CD4-positive, CD25-positive, alpha-beta regulatory T cell (primary cell): ENCODE measurements around the gene SMC6. TPM values are rescaled to one million over a fixed set of nuclear protein-coding genes. Genes with fewer than 3 reads are reported as not detected.

ENCODE experiments used
- ATAC-seq, 2 donors: fragments of 150-1000 bp; cut with Tn5 transposase; one replicate each; pipeline ENCODE4 v1.10.0; 2021; ENCODE audit warnings: low read depth in 2 of 2, moderate number of reproducible peaks in 2 of 2, moderate library complexity in 1 of 2
- DNase-seq, 3 donors: peaks; one replicate each; pipeline versions ENCODE4 v3.0.0 to v3.0.0-alpha.2; 2012 to 2022; ENCODE audit warnings: mixed read lengths in 1 of 3
- H3K27ac ChIP-seq: one replicate; pipeline ENCODE4 v1.7.0; 2013; ENCODE audit warnings: mild to moderate bottlenecking, low read length; ENCODE audit not compliant: insufficient read depth, poor library complexity, severe bottlenecking
- H3K27me3 ChIP-seq: one replicate; pipeline ENCODE4 v1.7.0; 2013; ENCODE audit warnings: low read length; ENCODE audit not compliant: control insufficient read depth, insufficient read depth
- H3K36me3 ChIP-seq: one replicate; pipeline ENCODE4 v1.7.0; 2013; ENCODE audit warnings: mild to moderate bottlenecking, low read length, moderate library complexity; ENCODE audit not compliant: control insufficient read depth, insufficient read depth
- H3K4me1 ChIP-seq: 2 replicates; pipeline ENCODE4 v1.7.0; 2013; ENCODE audit warnings: mild to moderate bottlenecking, low read length; ENCODE audit not compliant: insufficient read depth, control insufficient read depth, poor library complexity, severe bottlenecking
- H3K4me3 ChIP-seq: one replicate; pipeline ENCODE4 v1.7.0; 2013; ENCODE audit warnings: low read depth, mild to moderate bottlenecking, low read length, moderate library complexity
- H3K9me3 ChIP-seq, 2 experiments: 1 replicate in 1 of 2; 2 replicates in 1 of 2; pipeline ENCODE4 v1.7.0; 2013; ENCODE audit warnings: low read length in 2 of 2, mild to moderate bottlenecking in 1 of 2, moderate library complexity in 1 of 2; ENCODE audit not compliant: control insufficient read depth in 2 of 2
- H3K27ac Mint-ChIP-seq, 3 donors: one replicate each; pipeline ENCODE4 v1.8.0; 2020 to 2022; ENCODE audit warnings: mild to moderate bottlenecking in 3 of 3, mixed read lengths in 3 of 3, moderate library complexity in 2 of 3
- H3K27me3 Mint-ChIP-seq: one replicate; pipeline ENCODE4 v1.8.0; 2022; ENCODE audit warnings: mild to moderate bottlenecking, mixed read lengths
- H3K36me3 Mint-ChIP-seq: one replicate; pipeline ENCODE4 v1.8.0; 2020; ENCODE audit warnings: mixed read lengths
- H3K4me1 Mint-ChIP-seq, 4 donors: one replicate each; pipeline ENCODE4 v1.8.0; 2020 to 2022; ENCODE audit warnings: mixed read lengths in 4 of 4, mild to moderate bottlenecking in 1 of 4
- H3K4me3 Mint-ChIP-seq, 4 donors: one replicate each; pipeline ENCODE4 v1.8.0; 2020 to 2022; ENCODE audit warnings: mild to moderate bottlenecking in 4 of 4, mixed read lengths in 4 of 4, moderate library complexity in 3 of 4
- H3K9me3 Mint-ChIP-seq, 7 donors: one replicate each; pipeline ENCODE4 v1.8.0; 2020 to 2022; ENCODE audit warnings: mixed read lengths in 7 of 7, mild to moderate bottlenecking in 3 of 7, moderate library complexity in 2 of 7
- polyA plus RNA-seq, 4 donors: library from polyadenylated mRNA; unstranded; fragments of 300-500 nt; fragmentation: Illumina TruSeq; gene quantifications; one replicate each; pipeline ENCODE4 v1.2.3, GENCODE V29; 2021
- total RNA-seq: library from RNA; stranded (reverse); gene quantifications from one replicate; pipeline ENCODE4 v1.2.3, GENCODE V29; 2022

SMC6 gene
- total and polyA plus RNA-seq, 5 donors from 2014 or later = 11.5 to 34.4 (median 22.8) TPM

DNA sequence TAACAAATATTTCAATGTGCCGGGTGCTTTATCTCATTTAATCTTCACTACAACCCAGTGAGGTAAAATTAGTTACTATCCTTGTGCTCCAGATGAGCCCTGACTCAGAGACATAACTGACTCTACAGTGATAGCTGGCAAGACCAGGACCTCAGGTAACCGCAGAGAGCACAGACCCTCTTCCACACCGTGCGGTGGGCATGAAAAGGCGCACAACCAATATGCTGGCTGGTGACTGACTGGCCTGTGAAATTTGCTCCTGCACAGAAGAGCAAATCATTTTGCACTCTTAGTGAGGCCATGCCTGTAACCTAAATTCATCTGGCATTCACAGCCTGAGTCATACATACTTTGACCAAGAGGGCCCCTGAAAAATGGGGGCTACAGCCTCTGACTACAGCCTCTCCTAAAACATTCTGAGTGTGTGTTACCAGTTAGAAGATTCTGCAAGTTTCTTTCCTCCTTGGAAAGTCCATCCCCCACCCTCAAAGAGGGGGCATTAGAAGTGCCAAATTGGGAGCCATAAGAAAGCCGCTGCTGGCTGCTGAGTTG, 40.3 kb upstream of the SMC6 start:
- peaks cover 51% of the 10 kb centered on the region for H3K27me3 Mint-ChIP-seq
- no peak for ATAC-seq

DNA sequence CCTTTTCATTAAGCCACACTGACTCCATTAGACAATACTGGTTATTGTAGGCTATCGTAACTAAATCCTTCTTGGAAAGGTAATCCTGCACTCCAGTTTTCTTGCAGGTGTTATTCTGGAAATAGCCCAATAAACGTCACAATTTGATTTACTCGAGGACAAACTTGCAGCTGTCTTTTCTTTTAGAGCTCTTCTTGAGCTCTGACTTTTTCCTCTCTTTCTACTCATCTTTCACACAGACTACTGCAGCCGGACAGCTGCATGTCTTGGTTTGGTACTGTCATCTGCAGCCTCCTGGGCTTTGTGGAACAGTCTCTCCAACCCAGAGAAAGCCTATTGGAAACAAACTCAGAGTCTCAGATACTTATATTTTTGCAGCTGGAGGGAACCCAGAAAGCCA, 39.7 kb upstream of the SMC6 start:
- Mint-ChIP-seq H3K9me3 (no peaks in the 10 kb centered on the region), H3K27ac (no peak overlapping the region), H3K4me3 (no peak overlapping the region), H3K36me3 (no peaks in the 10 kb centered on the region), H3K4me1 (peaks cover 0 to 6% (median 1%) of the 10 kb centered on the region in 4 donors), H3K27me3 (peaks cover 50% of the 10 kb centered on the region)
- Histone ChIP-seq H3K27me3 (peaks cover 17% of the 10 kb centered on the region), H3K4me3 (no peak overlapping the region), H3K4me1 (no peaks in the 10 kb centered on the region), H3K36me3 (no peaks in the 10 kb centered on the region), H3K27ac (no peak overlapping the region), H3K9me3 (no peaks in the 10 kb centered on the region)
- DNase-seq (no peak), ATAC-seq (no peak)

More for the DNA sequence above, 40.3 kb upstream of the SMC6 start:
- Histone ChIP-seq H3K9me3 (no peaks in the 10 kb centered on the region), H3K27ac (no peak overlapping the region), H3K27me3 (peaks cover 17% of the 10 kb centered on the region), H3K36me3 (no peaks in the 10 kb centered on the region), H3K4me1 (no peaks in the 10 kb centered on the region), H3K4me3 (no peak overlapping the region)
- no peak for DNase-seq
- Mint-ChIP-seq H3K9me3 (no peaks in the 10 kb centered on the region), H3K27ac (no peak overlapping the region), H3K36me3 (no peaks in the 10 kb centered on the region), H3K4me1 (peaks cover 0 to 6% (median 1%) of the 10 kb centered on the region in 4 donors), H3K4me3 (no peak overlapping the region)

GRCh38 chr2:17792515-17792914, 38.9 kb upstream of the SMC6 start:
- DNase-seq = no peak

DNA sequence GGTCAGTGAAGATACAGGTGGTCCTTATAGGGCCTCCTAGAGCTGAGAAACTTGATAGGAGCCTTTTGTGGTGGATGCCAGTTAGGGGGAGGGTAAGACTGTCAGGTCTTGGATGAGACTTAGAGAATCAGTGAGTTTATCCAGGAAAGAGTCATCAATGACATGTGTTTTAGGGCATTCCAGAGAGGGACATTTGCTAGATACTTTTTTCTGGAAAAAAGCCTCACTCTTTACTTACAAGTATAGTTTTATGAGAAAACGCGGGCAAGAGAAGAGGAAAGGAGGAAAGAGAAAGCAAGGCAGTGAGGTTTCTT, 38.2 kb upstream of the SMC6 start:
- H3K36me3 Mint-ChIP-seq = no peaks in the 10 kb centered on the region
- Histone ChIP-seq H3K4me3 (no peak overlapping the region), H3K4me1 (no peaks in the 10 kb centered on the region), H3K27ac (no peak overlapping the region), H3K27me3 (peaks cover 17% of the 10 kb centered on the region), H3K9me3 (no peaks in the 10 kb centered on the region), H3K36me3 (no peaks in the 10 kb centered on the region)
- H3K4me1 Mint-ChIP-seq = peaks cover 0 to 6% (median 1%) of the 10 kb centered on the region in 4 donors
- DNase-seq = no peak
- H3K27ac Mint-ChIP-seq = no peak overlapping the region
- H3K27me3 Mint-ChIP-seq = peaks cover 50% of the 10 kb centered on the region
- H3K9me3 Mint-ChIP-seq = no peaks in the 10 kb centered on the region
- ATAC-seq = no peak
- no peak overlapping the region for H3K4me3 Mint-ChIP-seq

More at GRCh38 chr2:17792515-17792914, 38.9 kb upstream of the SMC6 start:
- Mint-ChIP-seq H3K9me3 (no peaks in the 10 kb centered on the region), H3K27me3 (peaks cover 50% of the 10 kb centered on the region), H3K4me1 (peaks cover 0 to 6% (median 1%) of the 10 kb centered on the region in 4 donors), H3K27ac (no peak overlapping the region), H3K4me3 (no peak overlapping the region), H3K36me3 (no peaks in the 10 kb centered on the region)
- no peak overlapping the region for H3K27ac ChIP-seq
- no peaks in the 10 kb centered on the region for H3K9me3 ChIP-seq
- no peak for ATAC-seq
- H3K27me3 ChIP-seq = peaks cover 17% of the 10 kb centered on the region
- H3K4me3 ChIP-seq = no peak overlapping the region
- H3K4me1 ChIP-seq = no peaks in the 10 kb centered on the region
- H3K36me3 ChIP-seq = no peaks in the 10 kb centered on the region

DNA sequence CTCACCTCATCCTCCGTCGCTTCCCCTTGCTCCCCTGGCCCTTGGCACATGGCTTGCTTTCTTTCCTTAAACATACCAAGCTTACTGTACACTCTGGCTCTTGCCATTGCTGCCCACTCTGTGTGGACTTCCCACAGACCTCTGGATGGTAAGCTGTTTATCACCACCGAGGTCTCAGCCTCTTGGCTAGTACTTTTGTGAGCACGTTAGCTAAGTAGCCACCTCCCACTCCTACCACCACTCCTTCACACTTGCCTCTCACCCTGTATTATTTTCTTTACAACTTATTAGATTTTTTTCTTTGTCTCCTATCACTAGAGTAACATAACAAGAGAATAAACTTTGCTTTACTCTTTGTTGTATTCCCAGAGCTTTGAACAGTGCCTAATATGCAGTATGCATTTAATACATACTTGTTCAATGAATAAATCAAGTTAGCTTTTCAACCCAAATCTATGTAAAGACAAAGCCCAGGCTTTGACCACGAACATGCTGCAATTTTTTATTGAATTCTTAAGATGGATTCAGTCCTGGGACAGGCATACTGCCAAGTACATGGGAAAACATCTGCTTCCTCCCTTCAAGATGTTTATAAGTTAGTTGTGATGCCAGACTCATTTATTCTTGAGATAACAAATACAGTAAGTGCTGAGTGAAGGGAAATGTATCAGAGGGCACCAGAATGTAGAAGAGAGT, 37.7 kb upstream of the SMC6 start:
- no peak overlapping the region for H3K4me3 ChIP-seq
- H3K27ac Mint-ChIP-seq = no peak overlapping the region
- peaks cover 46% of the 10 kb centered on the region for H3K27me3 Mint-ChIP-seq

GRCh38 chr2:17790536-17790935, 36.9 kb upstream of the SMC6 start:
- no peak overlapping the region for H3K4me3 Mint-ChIP-seq

More for the DNA sequence above, 37.7 kb upstream of the SMC6 start:
- Histone ChIP-seq H3K27ac (no peak overlapping the region), H3K4me1 (no peaks in the 10 kb centered on the region), H3K27me3 (peaks cover 17% of the 10 kb centered on the region), H3K36me3 (no peaks in the 10 kb centered on the region), H3K9me3 (no peaks in the 10 kb centered on the region)
- DNase-seq (no peak), ATAC-seq (no peak)
- H3K36me3 Mint-ChIP-seq = no peaks in the 10 kb centered on the region
- H3K9me3 Mint-ChIP-seq = no peaks in the 10 kb centered on the region
- H3K4me3 Mint-ChIP-seq = no peak overlapping the region
- H3K4me1 Mint-ChIP-seq = peaks cover 0 to 6% (median 1%) of the 10 kb centered on the region in 4 donors

GRCh38 chr2:17788773-17789172, 35.2 kb upstream of the SMC6 start:
- Histone ChIP-seq H3K27me3 (peaks cover 12% of the 10 kb centered on the region), H3K36me3 (no peaks in the 10 kb centered on the region), H3K4me3 (no peak overlapping the region), H3K27ac (no peak overlapping the region), H3K4me1 (no peaks in the 10 kb centered on the region), H3K9me3 (no peaks in the 10 kb centered on the region)
- no peak overlapping the region for H3K27ac Mint-ChIP-seq
- DNase-seq (no peak), ATAC-seq (no peak)
- no peak overlapping the region for H3K4me3 Mint-ChIP-seq
- H3K9me3 Mint-ChIP-seq = peaks cover 0 to 2% (median 0%) of the 10 kb centered on the region in 7 donors
- peaks cover 0 to 6% (median 1%) of the 10 kb centered on the region in 4 donors for H3K4me1 Mint-ChIP-seq
- peaks cover 30% of the 10 kb centered on the region for H3K27me3 Mint-ChIP-seq
- H3K36me3 Mint-ChIP-seq = no peaks in the 10 kb centered on the region

More at GRCh38 chr2:17790536-17790935, 36.9 kb upstream of the SMC6 start:
- Mint-ChIP-seq H3K36me3 (no peaks in the 10 kb centered on the region), H3K27me3 (peaks cover 42% of the 10 kb centered on the region), H3K27ac (no peak overlapping the region), H3K9me3 (no peaks in the 10 kb centered on the region), H3K4me1 (peaks cover 0 to 6% (median 1%) of the 10 kb centered on the region in 4 donors)
- Histone ChIP-seq H3K9me3 (no peaks in the 10 kb centered on the region), H3K27me3 (peaks cover 17% of the 10 kb centered on the region), H3K4me1 (no peaks in the 10 kb centered on the region), H3K36me3 (no peaks in the 10 kb centered on the region), H3K4me3 (no peak overlapping the region), H3K27ac (no peak overlapping the region)
- ATAC-seq (no peak), DNase-seq (no peak)

DNA sequence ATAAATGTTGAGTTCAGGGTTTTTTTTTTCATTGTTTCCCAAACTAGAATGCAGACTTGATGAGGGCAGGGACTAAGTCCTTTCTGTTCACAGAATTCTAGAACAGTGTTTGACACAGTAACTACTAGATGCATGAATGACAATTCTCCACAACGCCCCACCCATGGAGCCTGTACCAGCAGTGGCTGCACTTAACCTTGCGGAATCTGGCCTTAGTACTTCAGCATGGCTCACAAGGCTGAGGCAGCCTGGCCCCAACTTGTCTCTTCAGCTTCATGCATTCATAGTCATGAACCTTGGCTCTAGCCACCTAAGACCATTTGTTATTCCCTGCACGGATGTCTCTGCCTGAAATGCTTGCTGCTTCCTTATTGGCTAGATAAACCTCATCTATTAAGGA, 33.1 kb upstream of the SMC6 start:
- H3K27ac ChIP-seq = no peak overlapping the region
- Mint-ChIP-seq H3K27ac (no peak overlapping the region), H3K9me3 (peaks cover 0 to 2% (median 0%) of the 10 kb centered on the region in 7 donors), H3K4me3 (no peak overlapping the region), H3K4me1 (peaks cover 0 to 5% (median 1%) of the 10 kb centered on the region in 4 donors), H3K27me3 (peaks cover 16% of the 10 kb centered on the region), H3K36me3 (peaks cover 7% of the 10 kb centered on the region)
- ATAC-seq = no peak
- H3K27me3 ChIP-seq = peaks cover 3% of the 10 kb centered on the region
- no peaks in the 10 kb centered on the region for H3K9me3 ChIP-seq
- H3K36me3 ChIP-seq = no peaks in the 10 kb centered on the region
- DNase-seq = no peak
- no peaks in the 10 kb centered on the region for H3K4me1 ChIP-seq
- no peak overlapping the region for H3K4me3 ChIP-seq
